LNCAP (cell line): ENCODE data around the gene INSYN2B.

Experiments
- TF ChIP-seq, protein P1 (sequence below): fragments of 450-650 bp; IDR thresholded peaks from 2 replicates; pipeline ENCODE4 v1.5.1; 2017; ENCODE audit warnings: mild to moderate bottlenecking

Gene INSYN2B

GRCh38 chr5:169944115-169944514, 36.2 kb downstream of the INSYN2B start:
- TF ChIP-seq, protein P1, sequence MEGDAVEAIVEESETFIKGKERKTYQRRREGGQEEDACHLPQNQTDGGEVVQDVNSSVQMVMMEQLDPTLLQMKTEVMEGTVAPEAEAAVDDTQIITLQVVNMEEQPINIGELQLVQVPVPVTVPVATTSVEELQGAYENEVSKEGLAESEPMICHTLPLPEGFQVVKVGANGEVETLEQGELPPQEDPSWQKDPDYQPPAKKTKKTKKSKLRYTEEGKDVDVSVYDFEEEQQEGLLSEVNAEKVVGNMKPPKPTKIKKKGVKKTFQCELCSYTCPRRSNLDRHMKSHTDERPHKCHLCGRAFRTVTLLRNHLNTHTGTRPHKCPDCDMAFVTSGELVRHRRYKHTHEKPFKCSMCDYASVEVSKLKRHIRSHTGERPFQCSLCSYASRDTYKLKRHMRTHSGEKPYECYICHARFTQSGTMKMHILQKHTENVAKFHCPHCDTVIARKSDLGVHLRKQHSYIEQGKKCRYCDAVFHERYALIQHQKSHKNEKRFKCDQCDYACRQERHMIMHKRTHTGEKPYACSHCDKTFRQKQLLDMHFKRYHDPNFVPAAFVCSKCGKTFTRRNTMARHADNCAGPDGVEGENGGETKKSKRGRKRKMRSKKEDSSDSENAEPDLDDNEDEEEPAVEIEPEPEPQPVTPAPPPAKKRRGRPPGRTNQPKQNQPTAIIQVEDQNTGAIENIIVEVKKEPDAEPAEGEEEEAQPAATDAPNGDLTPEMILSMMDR, result no peak

DNA sequence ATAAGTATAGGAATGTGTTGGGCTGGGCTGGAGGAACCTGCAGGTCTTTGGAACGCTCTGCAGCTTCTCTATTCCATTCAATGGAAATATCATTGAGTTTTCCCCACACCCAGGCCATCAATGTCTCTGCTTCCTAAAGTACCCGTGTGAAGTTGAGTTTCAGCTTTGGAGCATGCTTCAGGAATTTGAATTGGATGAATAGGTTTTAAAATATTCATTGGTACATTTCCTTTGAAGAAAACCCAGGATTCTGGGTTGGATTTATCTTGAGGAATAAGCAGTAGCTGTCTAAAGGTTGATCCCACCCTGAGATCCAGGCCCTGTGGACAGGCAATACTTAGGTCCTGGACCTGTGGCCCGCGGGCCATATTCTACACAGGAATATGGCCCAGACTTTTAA, 37.3 kb downstream of the INSYN2B start:
- TF ChIP-seq, protein P1, result no peak

DNA sequence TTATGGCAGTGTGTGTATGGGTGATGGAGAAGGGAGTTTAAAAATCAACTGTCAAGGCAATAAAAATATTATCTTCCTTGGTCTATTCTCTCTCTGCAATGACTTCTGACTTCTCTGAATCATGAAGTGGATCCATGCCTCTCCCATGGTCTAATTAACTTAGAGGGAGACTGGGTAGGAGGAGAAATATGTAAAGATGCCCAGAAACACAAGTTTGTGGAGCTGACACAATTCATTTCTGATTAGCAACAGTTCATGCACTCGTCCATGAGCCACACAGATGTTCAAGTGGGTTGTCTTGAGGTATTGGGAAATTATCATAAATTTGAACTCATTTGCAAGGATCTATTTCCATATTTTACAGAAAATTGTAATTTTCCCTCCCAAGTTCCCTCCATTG, 38.1 kb downstream of the INSYN2B start:
- TF ChIP-seq, protein P1, result no peak

DNA sequence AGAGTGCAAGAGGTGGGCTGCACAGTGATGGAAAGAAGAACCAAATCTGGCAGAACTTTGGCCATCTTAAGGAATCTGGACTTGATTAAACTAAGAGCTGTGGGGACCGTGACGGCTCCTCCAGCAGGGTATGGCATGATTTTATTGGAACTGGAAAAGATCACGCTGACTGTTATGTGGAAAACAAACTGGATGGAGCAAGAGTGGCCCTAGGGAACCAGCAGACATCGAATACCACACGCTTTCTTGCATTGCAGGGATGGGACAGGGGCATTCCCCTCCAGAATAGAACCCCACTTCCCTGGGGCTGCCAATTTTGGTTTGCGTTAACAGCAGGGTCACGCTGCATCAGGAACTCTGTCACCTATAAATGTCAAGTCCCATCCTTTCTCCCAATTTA, 38.8 kb downstream of the INSYN2B start:
- TF ChIP-seq, protein P1, result no peak

DNA sequence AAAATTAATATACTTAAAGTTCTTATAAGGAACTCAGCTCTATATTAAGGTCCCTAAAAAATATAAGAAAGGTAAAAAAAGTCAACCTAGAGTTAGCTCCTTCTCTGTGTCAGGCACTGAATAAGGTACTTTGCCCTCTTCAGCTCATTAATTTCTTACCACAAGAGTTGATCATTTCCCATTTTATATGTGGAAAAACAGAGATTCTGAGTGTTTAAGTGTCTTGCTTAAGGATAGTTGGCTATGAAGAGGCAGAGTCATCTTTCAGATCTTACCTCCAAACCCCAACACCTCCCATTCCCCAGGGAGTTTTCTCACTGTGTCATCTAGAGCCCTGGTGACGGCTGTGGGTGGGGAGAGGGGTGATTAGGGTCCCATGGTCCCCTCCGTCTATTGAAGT, 40.6 kb downstream of the INSYN2B start:
- TF ChIP-seq, protein P1, result no peak

DNA sequence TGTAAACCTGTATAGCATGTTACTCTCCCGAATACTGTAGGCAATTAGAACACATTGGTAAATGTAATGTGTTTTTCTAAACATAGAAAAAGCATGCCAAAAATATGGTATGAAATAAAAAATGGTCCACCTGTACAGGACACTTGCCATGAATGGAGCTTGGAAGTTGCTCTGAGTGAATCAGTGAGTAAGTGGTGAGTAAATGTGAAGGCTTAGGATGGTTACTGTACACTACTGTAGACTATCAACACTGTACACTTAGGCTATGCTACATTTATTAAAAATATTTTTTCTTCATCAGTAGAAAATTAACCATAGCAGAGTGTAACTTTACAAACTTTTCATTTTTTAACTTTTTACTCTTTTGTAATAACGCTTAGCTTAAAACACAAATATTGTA, 41.9 kb downstream of the INSYN2B start:
- TF ChIP-seq, protein P1, result no peak

- TF ChIP-seq, protein P1, result no peak
These were observed 44.5 kb downstream of the INSYN2B start for GRCh38 chr5:169935762-169936161.

GRCh38 chr5:169934990-169935389, 45.3 kb downstream of the INSYN2B start:
- TF ChIP-seq, protein P1, result no peak
